ENCODE measurements around the gene TEKT5. TPM values are rescaled to one million over a fixed set of nuclear protein-coding genes. Genes with fewer than 3 reads are reported as not detected.

The TEKT5 gene
- total RNA-seq, 4 donors from 2014 or later: 0.51 to 0.94 TPM; not detected in 2

DNA sequence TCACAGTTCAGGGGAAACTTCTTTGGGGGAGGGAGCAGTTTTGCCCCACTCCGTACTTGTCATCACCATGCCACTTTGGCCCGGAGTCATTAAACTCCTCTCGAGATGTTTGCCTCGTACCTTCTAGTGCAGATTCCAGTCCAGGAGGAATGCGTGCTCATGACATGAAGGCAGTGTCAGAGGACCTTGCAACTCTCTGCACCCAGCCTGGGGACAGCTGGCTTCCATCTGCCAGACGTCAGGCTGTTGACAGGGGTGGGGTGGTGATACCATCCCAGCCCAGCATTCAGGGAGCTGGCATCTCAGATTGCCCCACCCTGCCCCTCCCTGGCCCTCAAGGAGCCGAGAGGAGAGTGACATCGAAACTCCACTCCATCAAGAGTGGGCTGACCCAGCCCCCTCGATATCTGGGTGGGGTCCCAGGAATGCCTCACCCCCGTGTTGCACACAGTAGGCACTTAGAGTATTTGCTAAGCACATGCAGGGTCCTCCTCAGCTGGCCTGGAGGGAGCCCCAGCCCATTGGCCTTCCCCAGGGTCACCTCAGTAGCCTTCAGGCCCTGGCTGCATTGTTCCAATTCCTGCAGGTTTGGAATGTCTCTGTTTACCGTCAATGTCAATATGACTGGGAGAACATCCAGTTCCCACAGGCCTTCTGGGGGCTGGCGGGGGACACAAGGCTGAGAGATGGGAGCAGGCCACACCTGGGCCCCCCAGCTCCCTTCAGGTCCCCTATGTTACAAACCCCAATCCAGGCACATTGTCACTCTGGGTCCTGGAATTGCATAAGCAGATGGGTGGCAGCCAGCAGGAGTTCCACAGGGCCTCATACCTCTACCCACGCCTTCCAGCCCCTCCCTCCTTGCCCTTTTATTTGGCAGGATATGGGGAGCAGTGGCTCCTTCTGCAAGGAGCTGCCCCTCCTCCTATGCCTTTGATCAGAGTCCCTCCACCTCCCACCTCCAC is 93.0 kb downstream of the TEKT5 start:
- TF ChIP-seq, protein P1, sequence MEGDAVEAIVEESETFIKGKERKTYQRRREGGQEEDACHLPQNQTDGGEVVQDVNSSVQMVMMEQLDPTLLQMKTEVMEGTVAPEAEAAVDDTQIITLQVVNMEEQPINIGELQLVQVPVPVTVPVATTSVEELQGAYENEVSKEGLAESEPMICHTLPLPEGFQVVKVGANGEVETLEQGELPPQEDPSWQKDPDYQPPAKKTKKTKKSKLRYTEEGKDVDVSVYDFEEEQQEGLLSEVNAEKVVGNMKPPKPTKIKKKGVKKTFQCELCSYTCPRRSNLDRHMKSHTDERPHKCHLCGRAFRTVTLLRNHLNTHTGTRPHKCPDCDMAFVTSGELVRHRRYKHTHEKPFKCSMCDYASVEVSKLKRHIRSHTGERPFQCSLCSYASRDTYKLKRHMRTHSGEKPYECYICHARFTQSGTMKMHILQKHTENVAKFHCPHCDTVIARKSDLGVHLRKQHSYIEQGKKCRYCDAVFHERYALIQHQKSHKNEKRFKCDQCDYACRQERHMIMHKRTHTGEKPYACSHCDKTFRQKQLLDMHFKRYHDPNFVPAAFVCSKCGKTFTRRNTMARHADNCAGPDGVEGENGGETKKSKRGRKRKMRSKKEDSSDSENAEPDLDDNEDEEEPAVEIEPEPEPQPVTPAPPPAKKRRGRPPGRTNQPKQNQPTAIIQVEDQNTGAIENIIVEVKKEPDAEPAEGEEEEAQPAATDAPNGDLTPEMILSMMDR (IDR thresholded peaks at IDR 0.05; ENCODE audit: low read depth): no peak

DNA sequence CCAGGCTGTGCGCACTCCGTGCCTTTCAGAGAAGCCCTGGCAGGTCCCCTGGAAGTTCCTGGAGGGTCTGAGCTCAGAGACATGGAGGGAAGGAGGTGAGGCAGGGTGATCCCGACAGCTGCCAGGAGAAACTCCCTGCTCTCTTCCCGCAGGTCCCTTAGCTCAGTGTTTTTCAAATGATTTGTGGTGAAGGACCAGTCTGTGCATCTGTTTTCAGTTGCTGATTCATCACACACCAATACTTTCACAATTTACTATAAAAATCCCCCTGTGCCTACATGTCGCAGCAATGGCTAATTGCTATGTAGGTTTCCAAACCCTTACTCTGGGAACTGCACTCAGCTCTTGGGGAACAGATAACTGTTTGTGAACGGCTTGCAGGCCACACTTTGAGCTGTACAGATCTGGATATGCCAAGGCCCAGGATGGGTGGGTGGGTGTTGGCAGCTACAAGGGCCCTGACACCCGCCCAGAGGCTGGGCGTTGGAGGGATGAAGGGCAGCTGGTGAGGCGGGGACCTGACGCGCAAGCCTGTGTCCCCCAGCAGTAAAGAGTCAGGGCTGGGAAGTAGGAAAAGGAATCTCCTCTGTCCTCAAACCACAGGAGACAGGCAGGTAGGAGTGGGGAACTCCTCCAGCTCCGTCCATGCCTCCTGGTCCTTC is 93.8 kb downstream of the TEKT5 start:
- TF ChIP-seq, protein P1 (IDR thresholded peaks at IDR 0.05; ENCODE audit: low read depth): no peak

DNA sequence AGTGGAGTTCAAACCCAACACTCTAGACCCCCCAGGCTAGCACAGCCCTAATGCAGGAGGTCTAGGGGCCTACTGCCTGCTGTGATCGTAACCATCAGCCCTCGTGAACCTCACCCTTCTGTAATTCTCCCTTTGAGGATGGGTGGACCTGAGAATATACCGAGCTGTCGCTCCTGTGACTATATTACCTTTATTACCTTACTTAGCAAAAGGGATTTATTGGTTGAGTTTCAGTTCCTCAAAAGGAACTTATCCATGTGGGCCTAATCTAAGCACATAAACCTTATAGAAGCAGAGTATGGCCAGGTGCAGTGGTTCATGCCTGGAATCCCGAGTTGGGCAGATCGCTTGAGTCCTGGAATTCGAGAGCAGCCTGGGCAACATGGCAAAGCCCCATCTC is 95.1 kb downstream of the TEKT5 start:
- TF ChIP-seq, protein P1 (IDR thresholded peaks at IDR 0.05; ENCODE audit: low read depth): no peak

DNA sequence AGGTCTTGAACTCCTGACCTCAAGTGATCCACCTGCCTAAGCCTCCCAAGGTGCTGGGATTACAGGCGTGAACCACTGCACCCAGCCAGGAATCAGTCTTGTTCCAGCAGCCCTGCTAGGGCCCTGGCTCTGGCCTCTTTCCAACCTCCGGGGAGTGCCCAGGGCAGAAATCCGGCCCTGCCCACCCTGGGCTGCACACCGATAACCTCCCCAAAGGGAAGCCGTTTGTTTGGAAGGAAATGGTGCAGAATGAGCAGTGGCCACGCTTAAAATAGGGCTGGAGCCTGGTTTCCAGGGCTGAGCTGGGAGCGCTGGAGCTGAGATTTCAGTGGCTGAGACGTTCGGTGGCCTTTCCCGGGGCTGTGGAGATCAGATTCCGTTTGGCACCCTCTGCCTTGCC is 96.6 kb downstream of the TEKT5 start:
- TF ChIP-seq, protein P1 (IDR thresholded peaks at IDR 0.05; ENCODE audit: low read depth): no peak

DNA sequence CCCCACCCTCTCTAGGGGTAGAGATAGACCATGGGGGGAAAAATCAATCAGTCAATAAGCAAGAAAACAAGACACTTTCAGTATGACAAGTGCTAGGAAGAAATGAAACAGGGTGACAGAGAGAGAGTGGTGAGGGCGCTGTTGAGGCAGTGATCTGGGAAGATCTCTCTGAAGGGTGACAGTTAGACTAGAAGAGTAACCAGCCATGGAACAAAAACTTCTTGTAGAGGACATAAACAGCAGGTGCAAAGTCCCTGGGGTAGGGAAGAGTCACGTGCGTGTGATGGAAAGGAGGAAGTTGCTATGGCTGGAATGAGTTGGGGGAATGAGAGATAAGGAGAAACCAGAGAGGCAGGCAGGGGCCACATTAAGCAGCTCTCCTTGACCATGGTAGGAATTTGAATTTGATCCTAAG is 97.5 kb downstream of the TEKT5 start:
- TF ChIP-seq, protein P1 (IDR thresholded peaks at IDR 0.05; ENCODE audit: low read depth): no peak

DNA sequence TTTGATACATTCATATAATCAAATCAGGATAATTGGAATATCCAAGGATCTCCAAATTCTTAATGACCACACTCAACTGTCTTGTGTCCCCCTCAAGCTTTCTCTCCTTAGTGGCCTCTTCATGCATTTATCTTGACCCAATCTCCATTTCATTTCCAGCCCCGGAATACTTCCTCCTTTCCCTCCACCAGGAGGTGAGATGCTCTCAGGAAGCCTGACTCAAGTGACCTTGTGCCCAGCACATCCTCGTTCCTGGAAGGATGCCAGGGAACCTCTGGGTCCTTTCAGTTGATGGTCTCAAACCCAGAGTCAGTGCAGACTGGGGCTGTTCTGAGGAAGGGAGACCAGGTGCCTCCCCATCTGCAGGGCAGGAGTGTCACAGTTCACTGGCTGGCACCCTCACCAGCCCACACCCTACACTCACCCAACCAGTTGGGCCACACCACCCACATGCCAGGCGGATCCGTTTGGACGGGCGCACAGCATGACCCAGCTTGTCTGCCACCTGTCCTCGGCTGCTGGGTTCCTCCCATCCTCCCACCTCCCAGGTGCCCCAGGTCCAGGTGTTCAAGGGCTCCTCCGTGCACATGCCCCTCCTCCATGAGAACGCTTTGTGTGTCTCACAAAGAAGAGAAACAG is 100.3 kb downstream of the TEKT5 start:
- TF ChIP-seq, protein P1 (IDR thresholded peaks at IDR 0.05; ENCODE audit: low read depth): no peak

DNA sequence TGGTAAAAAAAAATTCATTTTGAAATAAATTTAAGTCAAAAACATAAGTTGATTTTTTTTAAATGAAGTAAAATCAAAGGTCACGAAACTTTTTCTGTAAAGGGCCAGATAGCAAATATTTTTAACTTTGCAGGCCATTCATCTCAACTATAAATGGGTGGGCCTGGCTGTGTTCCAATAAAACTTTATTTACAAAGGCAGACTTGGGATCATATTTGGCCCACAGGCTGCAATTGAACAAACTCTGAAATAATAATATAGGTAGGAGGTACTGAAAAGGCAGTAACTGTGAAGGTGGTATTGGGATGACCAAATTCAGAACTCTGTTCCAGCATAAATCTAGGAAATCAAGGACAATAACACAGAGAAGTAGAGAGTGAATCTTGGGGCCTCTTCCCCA is 102.1 kb downstream of the TEKT5 start:
- TF ChIP-seq, protein P1 (IDR thresholded peaks at IDR 0.05; ENCODE audit: low read depth): no peak

Measured in subcutaneous adipose tissue (tissue), 4 donors.